Measurements from ENCODE around the gene CLDN22.
"Not testable (repeated sequence)": the region's sequence is repeated elsewhere in the genome, so short reads cannot be mapped to it uniquely, and the experiment has no call there.

Gene CLDN22

DNA sequence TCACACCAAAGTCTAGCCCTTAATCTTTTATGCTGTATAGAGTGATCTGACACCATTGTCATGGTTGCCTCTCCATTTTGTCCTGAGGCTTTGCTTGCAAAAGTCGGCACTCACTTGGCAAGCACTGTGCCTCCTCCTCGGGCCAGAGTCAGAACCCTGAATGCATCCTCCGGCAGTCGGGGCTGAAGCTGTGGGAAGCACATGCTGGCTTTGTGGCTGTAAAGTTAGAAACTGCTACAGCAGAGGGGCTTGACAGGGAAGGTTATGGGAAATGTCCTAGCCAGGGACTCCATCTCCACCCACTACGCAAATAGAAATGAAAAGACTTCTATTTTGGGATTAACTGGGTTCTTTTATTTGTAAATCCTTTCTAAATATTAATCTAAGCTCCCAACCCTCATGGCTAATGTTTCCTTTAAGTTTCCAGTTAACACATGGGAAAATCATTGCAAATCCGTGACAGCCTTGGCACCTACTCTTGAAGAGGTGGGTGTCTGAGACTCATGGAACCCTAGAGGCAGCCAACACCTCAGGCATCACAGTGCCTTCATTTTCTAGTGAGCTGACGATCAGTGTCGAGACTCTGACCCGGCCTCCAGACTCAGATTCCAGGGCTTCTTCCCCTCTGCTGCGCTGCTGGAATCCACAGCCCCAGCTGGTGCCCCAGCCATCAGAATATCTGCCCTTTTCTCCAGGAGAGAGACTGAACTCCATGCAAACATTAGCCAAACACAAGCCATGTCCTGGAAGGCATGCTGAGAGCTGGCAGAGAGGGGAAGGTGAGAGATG, 10.1 kb upstream of the CLDN22 start:
- H3K4me3 ChIP-seq (replicated peaks; ENCODE audit: low read depth, low read length): no peak overlapping the region
- no peak for DNase-seq (ENCODE audit: extremely low read depth, insufficient read length)
- H3K27me3 ChIP-seq (replicated peaks; ENCODE audit: control insufficient read depth, insufficient read depth, low read length): no peaks in the 10 kb centered on the region; the same call in none of the 2 replicates
- no peak for TF ChIP-seq CTCF (IDR thresholded peaks at IDR 0.05; ENCODE audit: insufficient read depth, low read length, poor library complexity, severe bottlenecking)
- no peaks in the 10 kb centered on the region for H3K36me3 ChIP-seq (ENCODE audit: control insufficient read depth, insufficient read depth, low read length)

- no peak for DNase-seq (ENCODE audit: extremely low read depth, insufficient read length)
Observed at GRCh38 chr4:183329244-183329643, 9.2 kb upstream of the CLDN22 start.

GRCh38 chr4:183328832-183329231, 8.8 kb upstream of the CLDN22 start:
- no peak for TF ChIP-seq CTCF (IDR thresholded peaks at IDR 0.05; ENCODE audit: insufficient read depth, low read length, poor library complexity, severe bottlenecking)
- DNase-seq (ENCODE audit: extremely low read depth, insufficient read length): no peak
- H3K36me3 ChIP-seq (ENCODE audit: control insufficient read depth, insufficient read depth, low read length): no peaks in the 10 kb centered on the region
- no peak overlapping the region for H3K4me3 ChIP-seq (replicated peaks; ENCODE audit: low read depth, low read length)
- H3K27me3 ChIP-seq (replicated peaks; ENCODE audit: control insufficient read depth, insufficient read depth, low read length): no peaks in the 10 kb centered on the region; the same call in none of the 2 replicates

More at GRCh38 chr4:183329244-183329643, 9.2 kb upstream of the CLDN22 start:
- H3K36me3 ChIP-seq (ENCODE audit: control insufficient read depth, insufficient read depth, low read length): no peaks in the 10 kb centered on the region
- no peaks in the 10 kb centered on the region; the same call in none of the 2 replicates for H3K27me3 ChIP-seq (replicated peaks; ENCODE audit: control insufficient read depth, insufficient read depth, low read length)
- TF ChIP-seq CTCF (IDR thresholded peaks at IDR 0.05; ENCODE audit: insufficient read depth, low read length, poor library complexity, severe bottlenecking): no peak
- no peak overlapping the region for H3K4me3 ChIP-seq (replicated peaks; ENCODE audit: low read depth, low read length)

DNA sequence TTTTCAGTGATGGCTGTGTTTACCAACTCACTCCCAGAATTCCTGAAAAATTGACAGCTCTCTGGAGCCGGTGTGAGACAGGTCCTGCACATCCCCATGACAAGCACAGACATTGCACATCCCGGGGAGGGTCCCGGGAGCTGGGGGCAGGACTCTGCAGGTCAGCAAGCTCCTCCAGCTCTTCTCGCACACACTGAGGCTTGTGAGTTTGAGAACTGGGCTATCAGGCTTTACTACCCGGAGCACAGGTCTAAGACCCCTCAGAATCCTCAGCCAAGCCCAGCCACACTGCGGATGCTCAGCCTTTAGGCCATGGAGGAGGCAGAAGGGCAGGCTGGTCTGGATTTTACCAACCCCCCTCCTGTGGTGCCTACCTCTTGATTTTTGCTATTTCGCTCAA, 7.8 kb upstream of the CLDN22 start:
- no peaks in the 10 kb centered on the region for H3K36me3 ChIP-seq (ENCODE audit: control insufficient read depth, insufficient read depth, low read length)
- DNase-seq (ENCODE audit: extremely low read depth, insufficient read length): no peak
- TF ChIP-seq CTCF (IDR thresholded peaks at IDR 0.05; ENCODE audit: insufficient read depth, low read length, poor library complexity, severe bottlenecking): no peak
- H3K27me3 ChIP-seq (replicated peaks; ENCODE audit: control insufficient read depth, insufficient read depth, low read length): no peaks in the 10 kb centered on the region; the same call in none of the 2 replicates
- no peak overlapping the region for H3K4me3 ChIP-seq (replicated peaks; ENCODE audit: low read depth, low read length)

GRCh38 chr4:183326853-183327252, 6.8 kb upstream of the CLDN22 start:
- no peak for TF ChIP-seq CTCF (IDR thresholded peaks at IDR 0.05; ENCODE audit: insufficient read depth, low read length, poor library complexity, severe bottlenecking)
- Histone ChIP-seq H3K4me3 (replicated peaks; ENCODE audit: low read depth, low read length) (no peak overlapping the region), H3K36me3 (ENCODE audit: control insufficient read depth, insufficient read depth, low read length) (no peaks in the 10 kb centered on the region), H3K27me3 (replicated peaks; ENCODE audit: control insufficient read depth, insufficient read depth, low read length) (no peaks in the 10 kb centered on the region; the same call in none of the 2 replicates)
- no peak for DNase-seq (ENCODE audit: extremely low read depth, insufficient read length)

DNA sequence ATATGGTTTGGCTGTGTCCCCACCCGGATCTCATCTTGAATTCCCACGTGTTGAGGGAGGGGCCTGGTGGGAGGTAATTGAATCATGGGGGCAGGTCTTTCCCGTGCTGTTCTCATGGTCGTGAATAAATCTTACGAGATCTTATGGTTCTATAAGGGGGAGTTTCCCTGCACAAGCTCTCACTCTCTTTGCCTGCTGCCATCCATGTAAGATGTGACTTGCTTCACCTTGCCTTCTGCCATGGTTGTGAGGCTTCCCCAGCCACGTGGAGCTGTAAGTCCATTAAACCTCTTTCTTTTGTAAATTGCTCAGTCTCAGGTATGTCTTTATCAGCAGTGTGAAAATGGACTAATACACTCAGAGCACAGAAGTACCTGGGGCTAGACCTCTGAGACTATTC, 6.3 kb upstream of the CLDN22 start:
- not testable (repeated sequence) for H3K27me3 ChIP-seq (replicated peaks; ENCODE audit: control insufficient read depth, insufficient read depth, low read length); H3K4me3 ChIP-seq (replicated peaks; ENCODE audit: low read depth, low read length); DNase-seq (ENCODE audit: extremely low read depth, insufficient read length); H3K36me3 ChIP-seq (ENCODE audit: control insufficient read depth, insufficient read depth, low read length)

Measured in GM06990 (cell line).